Heart right ventricle (tissue), 16 donors: ENCODE results near the gene SEMA7A. TPM values are rescaled to one million over a fixed set of nuclear protein-coding genes. Genes with fewer than 3 reads are reported as not detected.

Source experiments
- ATAC-seq, 8 donors: fragments of 200-7000 bp; cut with Tn5 transposase; one replicate each; pipeline ENCODE4 v1.9.1; 2020; ENCODE audit warnings: mild to moderate bottlenecking in 8 of 8, moderate library complexity in 8 of 8, moderate number of reproducible peaks in 1 of 8
- DNase-seq, 2 donors: peaks; one replicate each; pipeline ENCODE4 v3.0.0-alpha.2; 2020
- H3K27ac ChIP-seq, 10 donors: fragments of 200-600 bp; sonication (generic) in 2 of 10; one replicate each; pipeline versions ENCODE4 v1.5.0 to v1.8.0; 2020 to 2022; ENCODE audit warnings: mild to moderate bottlenecking in 3 of 10
- H3K27me3 ChIP-seq, 7 donors: fragments of 200-600 bp; one replicate each; pipeline ENCODE4 v1.8.0; 2021 to 2022; ENCODE audit warnings: mild to moderate bottlenecking in 2 of 7
- H3K36me3 ChIP-seq, 9 donors: fragments of 200-600 bp; sonication (generic) in 1 of 9; one replicate each; pipeline versions ENCODE4 v1.5.0 to v1.8.0; 2020 to 2022; ENCODE audit warnings: mild to moderate bottlenecking in 2 of 9
- H3K4me1 ChIP-seq, 9 donors: fragments of 200-600 bp; sonication (generic) in 1 of 9; one replicate each; pipeline versions ENCODE4 v1.5.0 to v1.8.0; 2020 to 2022; ENCODE audit warnings: mild to moderate bottlenecking in 4 of 9
- H3K4me3 ChIP-seq, 10 donors: fragments of 200-600 bp; sonication (generic) in 2 of 10; one replicate each; pipeline versions ENCODE4 v1.5.0 to v1.8.0; 2020 to 2022; ENCODE audit warnings: mild to moderate bottlenecking in 7 of 10, moderate library complexity in 2 of 10
- H3K9me3 ChIP-seq, 11 donors: fragments of 200-600 bp in 10 of 11; sonication (generic) in 2 of 11; one replicate each; pipeline versions ENCODE4 v1.5.0 to v1.8.0; 2013 to 2022; ENCODE audit warnings: mild to moderate bottlenecking in 2 of 11, control low read depth in 1 of 11, moderate library complexity in 1 of 11
- WGBS, 2 donors: extraction: QIAGEN DNeasy Blood & Tissue Kit; methylation state at CpG; one replicate each; pipeline ENCODE4 v1.1.7; 2013; ENCODE audit warnings: inconsistent platforms in 1 of 2; 5-methylcytosine and 5-hydroxymethylcytosine counted together
- intact Hi-C, 10 donors: fragments of 100-400 bp; cut with DNase I; formaldehyde crosslinking; loops; one replicate each; pipeline versions ENCODE4 v1.11.1 to v1.14.2; 2022
- polyA plus RNA-seq, 2 donors: library from polyadenylated mRNA; stranded (reverse); fragments of 200-250 nt; gene quantifications; one replicate each; pipeline ENCODE4 v1.2.3, GENCODE V29; 2013
- total RNA-seq, 10 donors: library from RNA; stranded (reverse); fragmentation: NEBNext Ultra II Directional in 3 of 10; extraction: Animal tissue kit (Norgen Biotek cat#: 25700) in 3 of 10; gene quantifications; one replicate each; pipeline versions ENCODE4 v1.2.1 to v1.2.4, GENCODE V29; 2021 to 2023
- TF ChIP-seq, protein P1 (sequence below), 9 donors: fragments of 200-600 bp; sonication (generic) in 2 of 9; IDR thresholded peaks; one replicate each; pipeline versions ENCODE4 v1.5.0 to v1.8.0; 2021 to 2022; ENCODE audit warnings: antibody characterized with exemption in 9 of 9, mild to moderate bottlenecking in 5 of 9, moderate library complexity in 1 of 9
- donor health status: Arrhythmogenic right ventricular cardiomyopathy.
- donor health status: ischemic (EF 13 %, LVEDD 7.1; RV severe dilation, severe dysfunction).
- donor health status: healthy with polysubstance abuse.
- donor health status: DM: no; HTN: yes; CAD: no.
- donor health status: DM: no; HTN: no; CAD: no.
- donor health status: ischemic (EF 25% LVEDD 6.9; RV normal size, moderate dysfunction).
- donor health status: ischemic (EF 25% LVEDD 5.7; RV mildly dilated, moderate dysfunction).
- donor health status: healthy.
- donor health status: DM: yes; HTN: yes; CAD: no.
- donor health status: Ischemic cardiomyopathy.
- donor health status: ischemic (EF 35%, LVEDD 5.7; RV mildly dilated, moderate dysfunction).
- donor health status: nonischemic (EF 11% LVEDD 7.7; RV severe dilation, severe dysfunction).
- donor health status: DM: yes; HTN: yes; CAD: no.
- donor health status: PGD.
- donor health status: ischemic (EF 29% LVEDD 5.4; RV normal size, mild dysfunction).
- donor health status: nonischemic (EF 23%, LVEDD 6.1; RV moderate dilation, normal function).

Gene SEMA7A
- total and polyA plus RNA-seq, 12 donors: 0.59 to 5.1 (median 1.6) TPM

DNA sequence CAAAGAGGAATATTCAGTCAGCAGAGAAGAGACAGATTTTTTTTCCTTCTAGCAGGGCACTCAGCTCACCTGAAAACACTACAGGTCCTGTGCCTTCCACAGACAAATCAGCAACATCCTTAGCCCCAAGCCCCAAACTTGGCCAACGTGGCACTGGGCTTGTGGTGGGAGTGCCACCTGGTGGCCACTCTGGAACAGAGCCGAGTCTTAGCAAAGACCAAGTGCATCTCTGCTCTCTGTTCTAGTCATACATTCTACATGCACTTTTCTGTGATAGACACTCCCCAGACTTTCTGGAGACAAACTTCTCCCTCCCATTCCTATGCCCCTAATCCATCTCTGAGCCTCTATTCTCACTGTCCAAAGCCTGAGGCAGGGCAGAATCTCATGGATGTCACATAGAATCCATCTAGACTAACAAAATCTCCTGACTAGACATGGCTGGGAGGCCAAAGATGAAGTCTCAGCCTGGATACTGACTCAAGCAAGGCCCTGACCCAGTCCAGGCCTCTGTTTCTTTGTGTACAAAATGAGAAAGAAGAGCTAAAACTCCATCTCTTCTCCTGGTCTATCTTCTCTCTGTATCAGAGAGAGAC lies 5.1 kb upstream of the SEMA7A start:
- intact Hi-C loops: loop anchor here in 8 of 10 donors (1.0 to 5.0 kb wide), 4 partner anchors 56 to 64 kb away; no protein-coding TSS in a partner anchor
- Histone ChIP-seq H3K4me3 (no peak overlapping the region), H3K4me1 (peaks cover 0 to 32% (median 8%) of the 10 kb centered on the region in 9 donors), H3K27ac (no peak overlapping the region), H3K36me3 (no peaks in the 10 kb centered on the region), H3K9me3 (no peaks in the 10 kb centered on the region), H3K27me3 (no peaks in the 10 kb centered on the region)
- TF ChIP-seq, protein P1, sequence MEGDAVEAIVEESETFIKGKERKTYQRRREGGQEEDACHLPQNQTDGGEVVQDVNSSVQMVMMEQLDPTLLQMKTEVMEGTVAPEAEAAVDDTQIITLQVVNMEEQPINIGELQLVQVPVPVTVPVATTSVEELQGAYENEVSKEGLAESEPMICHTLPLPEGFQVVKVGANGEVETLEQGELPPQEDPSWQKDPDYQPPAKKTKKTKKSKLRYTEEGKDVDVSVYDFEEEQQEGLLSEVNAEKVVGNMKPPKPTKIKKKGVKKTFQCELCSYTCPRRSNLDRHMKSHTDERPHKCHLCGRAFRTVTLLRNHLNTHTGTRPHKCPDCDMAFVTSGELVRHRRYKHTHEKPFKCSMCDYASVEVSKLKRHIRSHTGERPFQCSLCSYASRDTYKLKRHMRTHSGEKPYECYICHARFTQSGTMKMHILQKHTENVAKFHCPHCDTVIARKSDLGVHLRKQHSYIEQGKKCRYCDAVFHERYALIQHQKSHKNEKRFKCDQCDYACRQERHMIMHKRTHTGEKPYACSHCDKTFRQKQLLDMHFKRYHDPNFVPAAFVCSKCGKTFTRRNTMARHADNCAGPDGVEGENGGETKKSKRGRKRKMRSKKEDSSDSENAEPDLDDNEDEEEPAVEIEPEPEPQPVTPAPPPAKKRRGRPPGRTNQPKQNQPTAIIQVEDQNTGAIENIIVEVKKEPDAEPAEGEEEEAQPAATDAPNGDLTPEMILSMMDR (IDR thresholded peaks at IDR 0.05): peak; percentile 82 to 95 (median 92)
- DNase-seq (peak; percentile 60 to 66), ATAC-seq (peak; percentile 43 to 73 (median 64))
- 0 to 1% methylated on average over 2 of the region's 2 CpGs for WGBS, 2 donors

DNA sequence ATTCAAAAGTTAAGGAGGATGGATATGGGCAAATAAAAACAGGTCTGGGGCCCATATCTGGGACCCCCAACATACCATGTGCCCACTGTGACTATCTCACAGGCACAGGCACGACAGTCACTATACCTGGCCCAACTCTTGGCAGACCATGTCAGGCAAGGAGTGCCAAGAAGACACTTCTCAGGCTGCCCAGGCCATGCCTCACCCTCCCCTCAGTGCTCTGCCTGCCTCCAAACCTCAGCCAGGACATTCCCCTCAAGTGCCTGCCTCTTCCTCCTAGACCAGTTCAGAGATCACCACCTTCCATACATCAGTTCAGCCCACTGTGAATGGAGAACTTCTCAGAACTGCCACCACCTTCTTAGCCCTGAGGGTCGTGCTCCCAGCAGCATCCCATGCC lies 4.4 kb upstream of the SEMA7A start:
- WGBS, 2 donors: 50% methylated on average over 2 of the region's 2 CpGs

DNA sequence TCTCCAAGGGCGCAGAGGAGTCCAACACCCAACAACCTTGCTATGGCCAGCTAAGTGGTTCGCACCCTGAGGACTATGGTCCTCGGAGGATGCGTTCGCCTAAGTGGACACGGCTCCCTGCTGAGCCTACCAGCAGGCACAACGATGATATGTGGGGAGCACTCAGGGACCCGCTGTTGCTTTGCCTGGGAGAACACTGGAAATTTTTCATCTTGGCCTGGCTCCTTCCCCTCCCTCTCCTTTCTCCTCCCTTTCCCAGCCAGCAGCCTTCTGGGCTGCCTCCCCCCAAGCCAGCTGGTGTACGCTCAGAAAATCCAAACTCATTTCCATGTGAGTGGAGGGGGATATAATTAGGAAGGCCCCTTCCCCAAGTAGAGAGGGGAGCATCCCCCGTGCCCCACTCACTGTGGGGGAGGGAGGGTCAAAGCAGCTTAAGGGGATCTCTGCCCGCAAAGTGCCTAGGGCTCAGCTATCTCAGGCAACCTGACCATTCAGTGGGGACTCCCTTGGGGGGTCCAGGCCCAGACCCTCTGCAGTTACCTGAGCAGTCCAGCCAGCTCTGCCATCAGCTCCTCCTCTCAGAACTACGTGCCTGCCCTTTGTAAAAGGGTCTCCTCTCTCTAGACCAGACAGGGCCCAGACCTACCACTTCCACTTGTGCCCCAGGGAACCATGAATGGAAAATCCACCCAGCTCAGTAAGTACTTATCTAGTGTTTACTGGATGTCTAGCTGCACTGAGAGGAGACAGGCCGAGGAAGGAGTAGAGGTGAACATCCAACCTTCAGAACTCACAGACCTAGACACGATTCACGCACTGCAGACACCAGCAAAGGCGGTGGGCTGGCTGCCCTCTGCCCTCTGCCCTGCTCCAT lies 742 bp upstream of the SEMA7A start:
- Histone ChIP-seq H3K36me3 (no peaks in the 10 kb centered on the region), H3K9me3 (no peaks in the 10 kb centered on the region), H3K4me1 (peaks cover 4 to 34% (median 16%) of the 10 kb centered on the region in 9 donors), H3K27ac (peak overlapping the region in 8 of 10 donors; percentile 0 to 85 (median 61)), H3K27me3 (peaks cover 0 to 26% (median 7%) of the 10 kb centered on the region in 7 donors), H3K4me3 (peak overlapping the region in 9 of 10 donors; percentile 61 to 91 (median 85))
- 65 to 68% methylated on average over 16 of the region's 16 CpGs for WGBS, 2 donors
- ATAC-seq (peak in 7 of 8 donors; percentile 4 to 28 (median 8)), DNase-seq (no peak)
- TF ChIP-seq, protein P1 (IDR thresholded peaks at IDR 0.05): no peak
- intact Hi-C loops: loop anchor here in 1 of 10 donors (5.0 kb wide), 1 partner anchor 52 kb away; no protein-coding TSS in a partner anchor

More for the DNA sequence above, 4.4 kb upstream of the SEMA7A start:
- Histone ChIP-seq H3K27ac (no peak overlapping the region), H3K9me3 (no peaks in the 10 kb centered on the region), H3K4me1 (peaks cover 0 to 31% (median 8%) of the 10 kb centered on the region in 9 donors), H3K4me3 (no peak overlapping the region), H3K27me3 (peaks cover 0 to 4% (median 0%) of the 10 kb centered on the region in 7 donors), H3K36me3 (no peaks in the 10 kb centered on the region)
- DNase-seq: no peak
- intact Hi-C loops: loop anchor here in 8 of 10 donors (1.0 to 5.0 kb wide), 4 partner anchors 55 to 63 kb away; no protein-coding TSS in a partner anchor
- no peak for ATAC-seq
- TF ChIP-seq, protein P1 (IDR thresholded peaks at IDR 0.05): no peak

DNA sequence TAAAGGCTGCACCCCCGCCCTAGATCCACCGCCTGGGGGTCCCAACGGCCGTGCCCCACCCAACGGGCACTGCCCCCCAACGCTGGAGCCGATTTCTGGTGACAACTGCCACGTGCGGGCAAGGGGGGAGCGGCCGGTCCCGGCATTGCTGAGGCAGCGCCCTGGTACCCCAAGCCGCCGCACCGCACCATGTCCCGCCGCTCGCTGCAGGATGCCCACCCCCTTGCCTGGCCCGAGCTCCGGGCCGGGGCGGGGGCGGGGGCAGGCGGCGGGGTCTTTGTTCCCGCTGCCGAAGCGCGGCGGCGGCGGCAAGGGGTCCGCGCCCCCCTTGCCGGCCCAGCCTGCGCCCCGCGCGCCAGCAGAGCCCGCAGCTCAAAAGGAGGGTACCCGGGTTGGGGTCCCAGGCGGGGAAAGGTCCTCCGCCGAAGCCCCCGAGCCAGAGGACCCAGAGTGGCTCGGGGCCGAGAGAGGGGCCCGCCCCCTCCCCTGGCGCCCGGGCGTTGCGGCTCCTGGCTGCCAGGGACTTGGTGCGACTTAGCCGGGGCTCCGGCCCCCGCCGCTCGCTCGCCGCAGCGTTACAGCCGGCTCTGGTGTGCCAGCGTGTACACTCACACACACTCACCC lies 678 bp downstream of the SEMA7A start:
- TF ChIP-seq, protein P1 (IDR thresholded peaks at IDR 0.05): no peak
- ATAC-seq: peak in 3 of 8 donors; percentile 8 to 30 (median 9)
- intact Hi-C loops: no loop called here
- Histone ChIP-seq H3K36me3 (no peaks in the 10 kb centered on the region), H3K4me3 (peak overlapping the region; percentile 61 to 91 (median 86)), H3K9me3 (no peaks in the 10 kb centered on the region), H3K4me1 (peaks cover 4 to 46% (median 16%) of the 10 kb centered on the region in 9 donors), H3K27ac (peak overlapping the region in 9 of 10 donors; percentile 16 to 85 (median 55)), H3K27me3 (peaks cover 0 to 26% (median 7%) of the 10 kb centered on the region in 7 donors)
- WGBS, 2 donors: 0% methylated on average over 60 to 64 of the region's 64 CpGs
- DNase-seq: no peak
